GM18868 (cell line): ENCODE measurements around the gene LMAN2.

Source experiments
- ATAC-seq: cut with Tn5 transposase; IDR thresholded peaks from one replicate; pipeline ENCODE4 v1.9.1; 2021; ENCODE audit warnings: mild to moderate bottlenecking, moderate library complexity; ENCODE audit not compliant: unreplicated experiment

Gene LMAN2

GRCh38 chr5:177291735-177292134 is 59.7 kb downstream of the LMAN2 start:
- no peak for ATAC-seq

- no peak for ATAC-seq
Observed at GRCh38 chr5:177290816-177291596, 60.5 kb downstream of the LMAN2 start.

- no peak for ATAC-seq
Observed at GRCh38 chr5:177288191-177288590, 63.3 kb downstream of the LMAN2 start.
